B cell (primary cell): ENCODE measurements around the gene DMAP1.

ENCODE experiments used
- CTCF ChIP-seq: fragments of 200-600 bp; IDR thresholded peaks from one replicate; pipeline ENCODE4 v1.8.0; 2022; ENCODE audit warnings: antibody characterized with exemption, mild to moderate bottlenecking
- EZH2 ChIP-seq: IDR thresholded peaks from 2 replicates; pipeline ENCODE4 v1.6.1; 2012; ENCODE audit warnings: borderline replicate concordance, low read depth, mild to moderate bottlenecking, moderate library complexity, low read length; ENCODE audit not compliant: insufficient read depth, poor library complexity, severe bottlenecking

GRCh38 chr1:44228218-44228617 lies 14.9 kb downstream of the DMAP1 start:
- TF ChIP-seq CTCF: no peak
- TF ChIP-seq EZH2: no peak
